Activated naive CD4-positive, alpha-beta T cell treated with anti-CD3 and anti-CD28 coated beads, Interleukin-2, amount 10 ng/mL, durations not matched to agents 7 days and 5 days (primary cell): ENCODE measurements around the gene TSC2.
"Not testable (repeated sequence)": the region's sequence is repeated elsewhere in the genome, so short reads cannot be mapped to it uniquely, and the experiment has no call there.

Experiments used
- CTCF ChIA-PET: fragments of 350-600 bp; sonication (Branson Sonifier 250); formaldehyde crosslinking; loops from one replicate; lab custom pipeline; 2021; ENCODE audit warnings: antibody characterized with exemption; lab: Charles Lee
- DNase-seq: peaks from one replicate; pipeline ENCODE4 v3.0.0-alpha.2; 2020
- H3K27ac Mint-ChIP-seq: one replicate; pipeline ENCODE4 v1.8.0; 2021; ENCODE audit warnings: mild to moderate bottlenecking, moderate library complexity, mixed read lengths
- H3K27me3 Mint-ChIP-seq: one replicate; pipeline ENCODE4 v1.8.0; 2021; ENCODE audit warnings: mild to moderate bottlenecking, mixed read lengths
- H3K36me3 Mint-ChIP-seq: one replicate; pipeline ENCODE4 v1.8.0; 2021; ENCODE audit warnings: mixed read lengths
- H3K4me1 Mint-ChIP-seq: one replicate; pipeline ENCODE4 v1.8.0; 2021; ENCODE audit warnings: mixed read lengths
- H3K4me3 Mint-ChIP-seq: one replicate; pipeline ENCODE4 v1.8.0; 2021; ENCODE audit warnings: mild to moderate bottlenecking, moderate library complexity, mixed read lengths
- H3K9me3 Mint-ChIP-seq: one replicate; pipeline ENCODE4 v1.8.0; 2021; ENCODE audit warnings: mixed read lengths

TSC2 gene

GRCh38 chr16:2129251-2129650 is 81.5 kb downstream of the TSC2 start:
- H3K4me3 Mint-ChIP-seq, H3K9me3 Mint-ChIP-seq, H3K4me1 Mint-ChIP-seq, DNase-seq, H3K27me3 Mint-ChIP-seq, CTCF ChIA-PET, H3K27ac Mint-ChIP-seq, H3K36me3 Mint-ChIP-seq: not testable (repeated sequence)

DNA sequence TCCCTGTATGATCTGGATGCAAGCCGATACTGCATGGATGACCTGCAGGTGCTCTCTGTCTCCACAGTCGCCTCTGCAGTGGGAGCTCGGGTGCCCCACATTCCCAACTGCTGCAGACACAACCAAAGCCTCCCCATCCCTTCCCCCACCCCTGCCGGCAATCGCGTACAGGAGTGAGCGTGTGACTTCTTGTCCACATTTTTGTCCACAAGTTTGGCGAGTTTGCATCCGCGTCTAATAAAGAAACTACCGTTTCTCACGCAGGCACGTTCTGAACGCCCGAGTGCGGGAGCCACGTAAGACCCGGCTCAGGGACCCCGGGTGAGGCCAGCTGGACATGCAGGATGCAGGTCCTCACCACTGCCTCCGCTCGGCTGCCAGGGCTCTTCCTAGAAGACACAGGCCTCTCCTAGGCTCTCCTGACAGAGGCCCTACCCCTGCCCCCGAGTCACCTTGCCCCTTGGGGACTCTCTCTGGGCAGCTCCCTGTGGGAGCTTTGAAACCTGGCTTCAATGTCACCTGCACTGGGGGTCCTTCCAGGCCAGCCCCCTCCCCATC is 82.2 kb downstream of the TSC2 start:
- H3K4me3 Mint-ChIP-seq, H3K27ac Mint-ChIP-seq, H3K36me3 Mint-ChIP-seq, DNase-seq, H3K9me3 Mint-ChIP-seq, CTCF ChIA-PET, H3K27me3 Mint-ChIP-seq: not testable (repeated sequence)
- peaks cover 12% of the 10 kb centered on the region for H3K4me1 Mint-ChIP-seq

- H3K36me3 Mint-ChIP-seq: not testable (repeated sequence)
These were observed 86.0 kb downstream of the TSC2 start for GRCh38 chr16:2133797-2134196.

DNA sequence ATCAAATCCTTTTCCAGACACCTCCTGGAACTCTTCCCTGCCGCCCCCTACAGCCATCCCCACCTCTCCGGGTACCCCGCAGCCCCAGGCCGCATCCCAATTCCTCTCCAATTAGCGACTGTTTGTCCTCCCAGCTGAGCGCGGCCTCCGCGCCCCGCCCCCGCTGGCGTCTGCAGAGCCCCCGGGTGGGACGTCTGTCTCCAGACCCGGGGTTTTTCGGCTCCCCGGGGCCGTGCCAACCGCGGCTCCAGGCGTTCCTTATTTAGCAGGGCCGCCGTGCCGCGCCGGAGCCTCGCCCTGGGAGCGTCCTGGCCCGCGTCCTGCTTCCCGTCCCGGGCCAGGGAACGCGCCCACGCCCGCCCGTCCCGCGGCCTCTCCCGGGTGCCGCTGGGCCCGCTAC is 87.3 kb downstream of the TSC2 start:
- CTCF ChIA-PET, H3K36me3 Mint-ChIP-seq, H3K27ac Mint-ChIP-seq, H3K9me3 Mint-ChIP-seq: not testable (repeated sequence)
- H3K4me3 Mint-ChIP-seq: peak overlapping the region; percentile 68
- peaks cover 18% of the 10 kb centered on the region for H3K4me1 Mint-ChIP-seq
- DNase-seq: peak; percentile 47
- peaks cover 32% of the 10 kb centered on the region for H3K27me3 Mint-ChIP-seq

More at GRCh38 chr16:2133797-2134196, 86.0 kb downstream of the TSC2 start:
- H3K9me3 Mint-ChIP-seq, DNase-seq, H3K4me3 Mint-ChIP-seq, H3K27ac Mint-ChIP-seq, CTCF ChIA-PET: not testable (repeated sequence)
- H3K4me1 Mint-ChIP-seq: peaks cover 14% of the 10 kb centered on the region
- peaks cover 19% of the 10 kb centered on the region for H3K27me3 Mint-ChIP-seq

DNA sequence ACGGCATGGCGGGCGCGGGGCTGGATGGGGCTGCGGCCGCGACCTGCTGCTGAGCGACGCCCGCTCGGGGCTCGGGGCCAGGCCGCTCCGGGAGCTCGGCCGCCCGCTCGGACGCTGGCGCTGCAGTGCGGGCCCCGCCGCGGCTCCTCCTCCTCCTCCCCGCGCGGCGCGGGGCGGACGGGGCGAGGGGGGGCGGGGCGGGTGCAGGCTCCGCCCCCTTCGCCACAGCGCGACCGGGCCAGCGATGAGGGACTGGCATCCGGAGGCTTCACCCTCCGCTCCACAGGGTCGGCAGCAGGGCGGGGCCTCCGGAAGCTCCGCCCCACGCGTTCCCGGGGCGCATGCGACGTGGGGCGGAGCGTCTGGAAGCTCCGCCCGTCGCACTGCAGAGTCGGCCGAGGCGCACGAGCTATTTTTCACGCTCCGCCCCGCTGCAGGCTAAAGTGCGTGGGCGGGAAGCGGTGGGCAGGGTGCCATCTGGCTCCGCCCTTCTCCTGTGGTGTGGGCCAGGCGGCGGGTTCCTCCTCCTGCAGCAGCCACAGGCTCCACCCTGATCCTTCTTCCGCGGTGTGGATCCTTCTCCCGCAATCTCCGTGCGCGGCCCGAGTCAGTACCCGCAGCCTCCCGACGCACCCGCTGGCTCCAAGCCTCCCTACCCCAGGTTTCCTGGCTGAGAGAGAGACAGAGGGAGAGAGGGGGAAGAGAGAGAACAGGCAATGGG is 88.1 kb downstream of the TSC2 start, which contains the start of gene PKD1:
TSS of gene PKD1 (minus strand) at position 129 of the 721 bp plus-strand sequence. CDS start 209 bp downstream, outside the sequence.
- peak; percentile 97 for DNase-seq
- not testable (repeated sequence) for H3K9me3 Mint-ChIP-seq, H3K36me3 Mint-ChIP-seq
- Mint-ChIP-seq H3K27ac (peak within 1 kb of the TSS; percentile 93), H3K27me3 (peaks cover 38% of the 10 kb centered on the region), H3K4me1 (peaks cover 25% of the 10 kb centered on the region), H3K4me3 (peak within 1 kb of the TSS; percentile 86)
- CTCF ChIA-PET: interaction anchor here (0.8 to 1.6 kb wide), 2 partner anchors 17 to 113 kb away, joined by 4 to 7 read pairs; no protein-coding TSS in a partner anchor
